ENCODE data around the gene NRSN2.

NRSN2 gene

GRCh38 chr20:312067-312466 lies 34.8 kb upstream of the NRSN2 start:
- DNase-seq (ENCODE audit: extremely low spot score): no peak
- CTCF ChIA-PET: interaction anchor here (1.1 to 1.7 kb wide), 5 partner anchors 11 to 46 kb away, joined by 3 to 6 read pairs (median 4); no protein-coding TSS in a partner anchor
- TF ChIP-seq, protein P1, sequence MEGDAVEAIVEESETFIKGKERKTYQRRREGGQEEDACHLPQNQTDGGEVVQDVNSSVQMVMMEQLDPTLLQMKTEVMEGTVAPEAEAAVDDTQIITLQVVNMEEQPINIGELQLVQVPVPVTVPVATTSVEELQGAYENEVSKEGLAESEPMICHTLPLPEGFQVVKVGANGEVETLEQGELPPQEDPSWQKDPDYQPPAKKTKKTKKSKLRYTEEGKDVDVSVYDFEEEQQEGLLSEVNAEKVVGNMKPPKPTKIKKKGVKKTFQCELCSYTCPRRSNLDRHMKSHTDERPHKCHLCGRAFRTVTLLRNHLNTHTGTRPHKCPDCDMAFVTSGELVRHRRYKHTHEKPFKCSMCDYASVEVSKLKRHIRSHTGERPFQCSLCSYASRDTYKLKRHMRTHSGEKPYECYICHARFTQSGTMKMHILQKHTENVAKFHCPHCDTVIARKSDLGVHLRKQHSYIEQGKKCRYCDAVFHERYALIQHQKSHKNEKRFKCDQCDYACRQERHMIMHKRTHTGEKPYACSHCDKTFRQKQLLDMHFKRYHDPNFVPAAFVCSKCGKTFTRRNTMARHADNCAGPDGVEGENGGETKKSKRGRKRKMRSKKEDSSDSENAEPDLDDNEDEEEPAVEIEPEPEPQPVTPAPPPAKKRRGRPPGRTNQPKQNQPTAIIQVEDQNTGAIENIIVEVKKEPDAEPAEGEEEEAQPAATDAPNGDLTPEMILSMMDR (IDR thresholded peaks at IDR 0.05; ENCODE audit: control extremely low read depth, extremely low read depth, low read depth, missing control alignments): no peak
- POLR2A ChIA-PET: no interaction called here

DNA sequence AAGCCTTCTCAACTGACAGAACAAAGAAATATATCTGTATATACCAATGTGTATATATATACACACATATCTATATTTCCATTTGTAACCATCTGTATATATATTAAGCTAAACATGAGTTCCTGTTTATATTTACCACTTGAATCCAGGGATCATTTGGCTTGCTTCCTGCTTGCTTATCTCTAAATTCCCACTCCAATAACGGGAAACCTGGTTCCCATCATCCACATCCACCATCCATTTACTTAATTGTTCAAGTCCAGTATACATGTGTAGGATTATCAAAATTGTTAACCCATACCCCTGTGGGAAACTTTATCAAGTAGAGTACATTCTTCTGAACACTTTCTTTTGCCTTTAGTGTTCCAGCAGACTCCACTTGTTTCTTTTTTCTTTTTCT lies 34.0 kb upstream of the NRSN2 start:
- no peak for DNase-seq (ENCODE audit: extremely low spot score)
- TF ChIP-seq, protein P1 (IDR thresholded peaks at IDR 0.05; ENCODE audit: control extremely low read depth, extremely low read depth, low read depth, missing control alignments): no peak
- POLR2A ChIA-PET: no interaction called here
- CTCF ChIA-PET: interaction anchor here (1.4 to 1.7 kb wide), 4 partner anchors 10 to 47 kb away, joined by 3 to 6 read pairs (median 4); no protein-coding TSS in a partner anchor

GRCh38 chr20:313402-313801 lies 33.5 kb upstream of the NRSN2 start:
- DNase-seq (ENCODE audit: extremely low spot score): no peak
- ChIA-PET POLR2A (no interaction called here), CTCF (interaction anchor here (1.4 to 1.7 kb wide), 3 partner anchors 10 to 31 kb away, joined by 3 to 6 read pairs (median 4); no protein-coding TSS in a partner anchor)
- TF ChIP-seq, protein P1 (IDR thresholded peaks at IDR 0.05; ENCODE audit: control extremely low read depth, extremely low read depth, low read depth, missing control alignments): no peak

- POLR2A ChIA-PET: no interaction called here
- DNase-seq (ENCODE audit: extremely low spot score): no peak
- CTCF ChIA-PET: no interaction called here
- TF ChIP-seq, protein P1 (IDR thresholded peaks at IDR 0.05; ENCODE audit: control extremely low read depth, extremely low read depth, low read depth, missing control alignments): no peak
These were observed 33.0 kb upstream of the NRSN2 start for GRCh38 chr20:313948-314347.

DNA sequence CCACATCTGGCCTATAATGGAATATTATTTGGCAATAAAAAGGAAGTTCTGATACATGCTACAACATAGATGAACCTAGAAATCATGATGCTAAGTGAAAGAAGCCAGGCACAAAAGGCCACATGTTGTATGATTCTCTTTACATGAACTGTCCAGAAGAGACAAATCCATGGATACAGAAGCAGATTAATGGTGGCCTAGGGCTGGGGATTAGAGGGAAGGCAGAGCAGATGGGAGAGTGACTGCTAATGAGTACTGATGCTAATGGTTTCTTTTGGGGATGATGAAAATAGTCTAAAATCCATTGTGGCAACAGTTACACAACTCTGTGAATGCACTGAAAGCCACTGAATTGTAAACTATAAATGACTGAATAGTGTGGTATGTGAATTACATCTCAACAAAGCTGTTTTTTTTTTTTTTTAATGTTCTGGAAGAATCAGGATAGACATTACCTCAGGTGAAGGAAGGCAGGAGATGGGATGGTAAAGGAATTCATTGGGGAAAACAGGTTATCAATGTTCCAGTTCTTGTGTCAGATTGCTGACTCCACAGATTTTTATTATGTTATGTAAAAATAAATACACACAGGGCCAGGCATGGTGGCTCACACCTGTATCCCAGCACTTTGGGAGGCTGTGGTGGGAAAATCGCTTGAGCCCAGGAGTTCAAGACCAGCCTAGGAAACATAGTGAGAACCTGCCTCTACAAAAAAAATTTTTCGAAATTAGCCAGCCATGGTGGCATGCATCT lies 30.4 kb upstream of the NRSN2 start:
- CTCF ChIA-PET: no interaction called here

GRCh38 chr20:324177-325044 lies 22.5 kb upstream of the NRSN2 start:
- ChIA-PET CTCF (interaction anchor here (0.8 to 1.7 kb wide), 8 partner anchors 12 to 58 kb away, joined by 3 to 6 read pairs (median 3); no protein-coding TSS in a partner anchor), POLR2A (interaction anchor here (1.3 kb wide), 1 partner anchor 110 kb away, joined by 3 read pairs; no protein-coding TSS in a partner anchor)
- peak; percentile 90 for DNase-seq (ENCODE audit: extremely low spot score)
- TF ChIP-seq, protein P1 (IDR thresholded peaks at IDR 0.05; ENCODE audit: control extremely low read depth, extremely low read depth, low read depth, missing control alignments): no peak

More for the DNA sequence above, 30.4 kb upstream of the NRSN2 start:
- TF ChIP-seq, protein P1 (IDR thresholded peaks at IDR 0.05; ENCODE audit: control extremely low read depth, extremely low read depth, low read depth, missing control alignments): no peak
- DNase-seq (ENCODE audit: extremely low spot score): no peak
- POLR2A ChIA-PET: no interaction called here
